Globus pallidus (tissue), 1 donor: ENCODE results near the gene B3GNT9.

Experiments
- DNase-seq: peaks from one replicate; pipeline ENCODE4 v3.0.0-alpha.2; 2015; ENCODE audit warnings: low spot score

The B3GNT9 gene, protein sequence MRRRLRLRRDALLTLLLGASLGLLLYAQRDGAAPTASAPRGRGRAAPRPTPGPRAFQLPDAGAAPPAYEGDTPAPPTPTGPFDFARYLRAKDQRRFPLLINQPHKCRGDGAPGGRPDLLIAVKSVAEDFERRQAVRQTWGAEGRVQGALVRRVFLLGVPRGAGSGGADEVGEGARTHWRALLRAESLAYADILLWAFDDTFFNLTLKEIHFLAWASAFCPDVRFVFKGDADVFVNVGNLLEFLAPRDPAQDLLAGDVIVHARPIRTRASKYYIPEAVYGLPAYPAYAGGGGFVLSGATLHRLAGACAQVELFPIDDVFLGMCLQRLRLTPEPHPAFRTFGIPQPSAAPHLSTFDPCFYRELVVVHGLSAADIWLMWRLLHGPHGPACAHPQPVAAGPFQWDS

GRCh38 chr16:67150833-67151396, at the start of gene B3GNT9:
TSS of gene B3GNT9 (minus strand) at chr16:67150998. CDS start at chr16:67150485, 513 bp downstream.
- peak; percentile 66 for DNase-seq

- DNase-seq, result no peak
Measured at GRCh38 chr16:67200491-67200890, 49.7 kb upstream of the B3GNT9 start.

- DNase-seq, result no peak
Measured at GRCh38 chr16:67199808-67200198, 49.0 kb upstream of the B3GNT9 start.

- DNase-seq, result no peak
Measured at GRCh38 chr16:67199011-67199807, 48.4 kb upstream of the B3GNT9 start, which contains the start of gene ELMO3. TSS of gene ELMO3 (plus strand) at chr16:67199131. CDS start at chr16:67199327, 196 bp downstream.

GRCh38 chr16:67198238-67198734, 47.5 kb upstream of the B3GNT9 start:
- DNase-seq, result peak; percentile 42

DNA sequence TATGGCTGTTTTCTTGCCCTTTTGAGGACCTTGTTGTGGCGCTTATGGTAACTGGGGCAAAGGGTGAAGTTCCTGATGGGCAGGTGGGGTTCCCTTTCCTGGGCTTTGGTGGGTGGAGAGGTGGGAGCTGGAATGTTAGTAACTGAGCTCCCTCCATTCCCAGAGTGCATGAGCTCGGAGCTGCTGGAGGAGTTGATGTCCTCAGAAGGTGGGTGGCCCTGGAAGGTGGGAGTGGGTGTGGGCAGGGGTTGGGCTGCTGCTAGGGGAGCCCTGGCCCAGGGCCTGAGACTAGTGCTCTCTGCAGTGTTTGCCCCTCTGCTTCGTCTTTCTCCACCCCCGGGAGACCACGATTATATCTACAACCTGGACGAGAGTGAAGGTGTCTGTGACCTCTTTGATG, 46.9 kb upstream of the B3GNT9 start:
- DNase-seq, result no peak

- no peak for DNase-seq
Measured at GRCh38 chr16:67196881-67197280, 46.1 kb upstream of the B3GNT9 start.

DNA sequence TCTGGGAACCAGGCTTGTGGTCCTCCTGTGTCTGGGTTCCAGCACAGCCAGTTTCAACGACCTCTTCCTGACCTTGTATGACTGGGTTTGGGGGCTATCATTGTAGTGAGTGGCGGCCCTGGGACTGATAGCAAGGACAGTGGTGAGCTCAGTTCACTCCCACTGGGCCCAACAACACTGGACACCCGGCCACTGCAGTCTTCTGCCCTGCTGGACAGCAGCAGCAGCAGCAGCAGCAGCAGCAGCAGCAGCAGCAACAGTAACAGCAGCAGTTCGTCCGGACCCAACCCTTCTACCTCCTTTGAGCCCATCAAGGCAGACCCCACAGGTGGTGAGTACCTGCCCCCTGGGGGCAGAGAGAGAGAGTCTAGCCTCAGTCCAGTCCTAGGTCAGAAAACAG, 44.9 kb upstream of the B3GNT9 start:
- DNase-seq, result no peak

DNA sequence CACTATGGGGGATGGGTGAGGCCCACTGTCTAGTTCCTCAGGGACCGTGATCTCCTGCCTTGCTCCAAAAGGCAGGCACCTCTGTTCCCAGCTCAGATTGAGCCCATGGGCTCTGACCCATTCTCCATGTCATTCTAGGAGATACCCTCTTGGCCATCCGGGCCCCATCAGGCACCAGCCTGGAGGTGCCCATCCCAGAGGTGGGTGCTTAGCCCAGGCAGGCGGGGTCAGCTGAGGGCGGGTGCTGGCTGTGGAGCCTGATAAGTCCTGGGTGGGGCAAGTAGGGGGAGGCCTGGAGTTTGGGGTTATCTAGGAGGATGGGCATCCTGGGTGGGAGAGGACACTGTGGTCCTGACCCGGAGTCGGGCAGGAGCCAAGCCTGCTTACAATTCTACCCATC, 43.5 kb upstream of the B3GNT9 start:
- DNase-seq, result no peak

DNA sequence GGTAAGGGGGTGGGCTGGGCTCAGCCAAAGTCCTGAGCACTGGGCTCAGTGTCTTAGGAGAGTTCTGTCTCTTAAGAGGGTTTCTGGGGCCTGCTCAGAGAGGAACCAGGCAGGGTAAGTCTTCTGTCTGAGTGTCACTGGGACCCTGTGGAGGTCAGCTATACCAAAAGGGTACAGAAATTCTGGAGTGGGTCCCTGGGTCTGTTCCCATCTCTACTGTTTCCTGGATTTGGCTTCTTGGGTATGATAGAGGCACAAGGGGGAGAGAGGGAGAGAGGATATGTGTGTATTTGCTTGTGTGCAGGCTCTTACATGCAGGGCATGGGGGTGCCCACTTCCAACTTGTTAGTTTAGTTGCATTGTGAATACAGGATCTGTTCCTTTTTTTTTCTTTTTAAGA, 42.7 kb upstream of the B3GNT9 start:
- DNase-seq, result no peak

GRCh38 chr16:67192781-67193361, 42.1 kb upstream of the B3GNT9 start:
- DNase-seq, result no peak

GRCh38 chr16:67191995-67192681, 41.3 kb upstream of the B3GNT9 start, which contains the start of gene E2F4:
TSS of gene E2F4 (plus strand) at chr16:67192155. CDS start at chr16:67192228, 73 bp downstream.
- DNase-seq, result peak; percentile 91

DNA sequence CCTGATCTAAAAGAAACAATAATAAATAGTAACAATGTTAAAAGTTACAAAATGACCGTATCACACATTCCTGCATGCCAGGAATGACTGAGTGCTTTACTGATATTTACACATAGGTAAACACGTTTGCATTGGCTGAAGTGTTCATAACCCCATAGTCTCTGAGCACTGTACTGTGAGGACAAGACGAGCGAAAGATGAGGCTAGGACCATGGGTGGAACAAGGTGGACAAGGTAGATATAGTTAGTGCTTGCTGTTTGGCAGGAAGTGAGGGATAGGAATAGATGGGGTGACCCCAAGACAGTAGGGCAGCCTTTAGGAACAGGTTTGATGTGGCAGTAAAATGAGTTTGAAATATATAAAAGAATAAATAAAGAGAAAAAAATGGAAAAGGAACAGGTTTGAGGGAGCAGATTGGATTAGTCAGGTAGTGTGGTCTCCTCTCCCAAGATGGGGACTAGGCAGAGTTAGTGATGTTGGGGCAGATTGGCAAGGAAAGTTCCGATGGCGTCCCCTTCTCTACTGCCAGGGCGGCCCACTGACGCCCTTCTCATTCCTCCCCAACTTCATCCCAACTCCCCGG, 40.7 kb upstream of the B3GNT9 start:
- DNase-seq, result no peak

GRCh38 chr16:67190448-67191399, 39.9 kb upstream of the B3GNT9 start:
- DNase-seq, result no peak

GRCh38 chr16:67190041-67190440, 39.2 kb upstream of the B3GNT9 start, which contains the start of gene EXOC3L1:
TSS of gene EXOC3L1 (minus strand) at chr16:67190136. CDS start at chr16:67189676, 460 bp downstream.
- DNase-seq, result no peak

DNA sequence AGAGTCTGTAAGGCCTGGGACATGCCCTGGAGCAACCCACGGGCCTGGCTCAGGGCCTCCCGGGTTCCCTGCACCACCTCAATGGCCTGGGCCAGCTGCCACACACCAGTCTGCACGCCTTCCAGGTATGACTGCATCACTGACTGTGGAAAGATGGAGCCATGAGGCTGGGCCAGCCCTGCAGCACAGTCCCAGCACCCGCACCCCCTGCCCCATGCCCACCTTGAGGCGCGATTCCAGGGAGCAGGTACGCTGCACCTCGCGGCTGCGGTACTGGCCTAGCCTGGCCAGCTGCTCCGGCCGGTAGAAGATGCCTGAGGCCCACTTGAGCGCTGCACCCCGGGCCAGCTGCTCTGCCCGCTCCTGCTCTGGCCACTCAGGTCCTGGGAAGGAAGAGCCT, 38.0 kb upstream of the B3GNT9 start:
- DNase-seq, result no peak

DNA sequence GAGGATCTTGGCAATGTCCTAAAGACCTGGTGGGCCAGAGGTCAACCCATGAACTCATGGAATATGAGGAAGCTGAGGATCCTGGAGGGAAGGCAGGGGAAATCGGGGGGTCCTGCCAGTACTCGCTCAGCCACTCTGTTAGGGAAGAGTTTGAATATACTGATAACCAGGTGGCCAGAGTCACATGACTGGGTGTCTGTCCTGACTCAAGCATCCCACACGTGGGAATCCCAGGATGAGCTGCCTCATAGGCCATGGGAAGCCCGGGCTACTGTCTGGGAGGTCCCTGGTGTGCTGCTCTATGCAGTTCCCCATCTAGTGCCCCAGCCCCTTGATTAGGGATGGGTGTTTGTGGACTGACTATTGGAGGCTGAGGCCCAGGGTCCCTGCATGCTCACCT, 37.5 kb upstream of the B3GNT9 start:
- no peak for DNase-seq

- DNase-seq, result no peak
Measured at GRCh38 chr16:67187175-67187890, 36.5 kb upstream of the B3GNT9 start.

DNA sequence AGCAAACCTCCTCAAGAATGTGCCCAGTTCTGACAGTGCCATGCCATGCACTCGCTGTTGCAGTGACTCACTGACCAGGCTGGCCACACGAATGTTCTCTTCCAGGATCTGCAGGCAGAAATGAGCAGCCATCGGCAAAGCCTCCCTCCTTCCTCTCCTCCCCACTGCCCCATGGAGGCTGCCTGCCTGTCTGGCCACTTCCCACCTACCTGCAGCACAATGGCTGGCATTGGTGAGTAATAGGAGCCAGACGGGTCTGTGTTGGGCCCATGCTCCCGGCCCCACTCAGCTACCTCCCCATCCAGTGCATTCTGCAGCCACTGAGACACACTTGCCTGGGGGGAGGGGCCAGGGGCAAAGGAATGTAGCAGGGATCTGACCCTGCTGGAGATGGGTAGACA, 35.8 kb upstream of the B3GNT9 start:
- no peak for DNase-seq
